Endothelial cell (in vitro differentiated cells): ENCODE data around the gene SERPINB13. TPM values are rescaled to one million over a fixed set of nuclear protein-coding genes. Genes with fewer than 3 reads are reported as not detected.

Source experiments
- DNase-seq: peaks from one replicate; pipeline ENCODE4 v3.0.0; 2021; ENCODE audit warnings: low spot score
- H3K27ac Mint-ChIP-seq: one replicate; pipeline ENCODE4 v1.8.0; 2021; ENCODE audit warnings: mixed read lengths, inconsistent platforms; ENCODE audit not compliant: unreplicated experiment
- H3K27me3 Mint-ChIP-seq: one replicate; pipeline ENCODE4 v1.8.0; 2021; ENCODE audit warnings: mild to moderate bottlenecking, moderate library complexity, mixed read lengths, inconsistent platforms; ENCODE audit not compliant: unreplicated experiment
- H3K36me3 Mint-ChIP-seq: one replicate; pipeline ENCODE4 v1.8.0; 2021; ENCODE audit warnings: mild to moderate bottlenecking, low read depth, mixed read lengths, inconsistent platforms; ENCODE audit not compliant: unreplicated experiment
- H3K4me1 Mint-ChIP-seq: one replicate; pipeline ENCODE4 v1.8.0; 2021; ENCODE audit warnings: mild to moderate bottlenecking, mixed read lengths, inconsistent platforms; ENCODE audit not compliant: unreplicated experiment
- H3K4me3 Mint-ChIP-seq: one replicate; pipeline ENCODE4 v1.8.0; 2021; ENCODE audit warnings: mild to moderate bottlenecking, mixed read lengths, inconsistent platforms; ENCODE audit not compliant: unreplicated experiment
- H3K9me3 Mint-ChIP-seq: one replicate; pipeline ENCODE4 v1.8.0; 2021; ENCODE audit warnings: mixed read lengths, inconsistent platforms; ENCODE audit not compliant: unreplicated experiment
- total RNA-seq: library from RNA; stranded (reverse); fragmentation: NEBNext Ultra II Directional; extraction: Animal tissue kit (Norgen Biotek cat#: 25700); gene quantifications from one replicate; pipeline ENCODE4 v1.2.1, GENCODE V29; 2021; ENCODE audit not compliant: unreplicated experiment
- TF ChIP-seq, protein P1 (sequence below): fragments of 200-600 bp; sonication (generic); IDR thresholded peaks from one replicate; pipeline ENCODE4 v1.5.0; 2021; ENCODE audit warnings: antibody characterized with exemption; ENCODE audit not compliant: unreplicated experiment

The SERPINB13 gene
- total RNA-seq, 1 donor from 2014 or later, result not detected

DNA sequence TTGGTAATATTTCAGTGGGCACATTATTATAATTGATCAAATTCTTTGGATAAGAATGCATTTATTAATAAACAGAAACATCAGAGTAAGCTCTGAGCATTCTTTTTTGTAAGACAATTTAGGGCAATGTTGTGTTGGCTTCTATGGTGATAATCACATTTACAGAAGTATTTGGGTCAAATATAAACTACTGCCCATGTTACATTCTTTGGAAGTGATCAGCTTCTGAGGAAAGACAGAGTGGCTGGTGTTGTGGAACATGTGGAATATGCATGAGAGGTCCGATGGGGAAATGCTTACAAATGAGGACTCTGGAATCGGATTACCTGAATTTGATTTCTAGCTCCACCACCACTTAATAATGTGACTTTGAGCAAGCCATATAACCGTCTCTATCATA is 19.4 kb downstream of the SERPINB13 start:
- no peak for DNase-seq
- Mint-ChIP-seq H3K36me3 (no peaks in the 10 kb centered on the region), H3K4me1 (no peaks in the 10 kb centered on the region), H3K4me3 (no peak overlapping the region), H3K27ac (no peak overlapping the region), H3K27me3 (peaks cover 4% of the 10 kb centered on the region), H3K9me3 (no peaks in the 10 kb centered on the region)
- TF ChIP-seq, protein P1, sequence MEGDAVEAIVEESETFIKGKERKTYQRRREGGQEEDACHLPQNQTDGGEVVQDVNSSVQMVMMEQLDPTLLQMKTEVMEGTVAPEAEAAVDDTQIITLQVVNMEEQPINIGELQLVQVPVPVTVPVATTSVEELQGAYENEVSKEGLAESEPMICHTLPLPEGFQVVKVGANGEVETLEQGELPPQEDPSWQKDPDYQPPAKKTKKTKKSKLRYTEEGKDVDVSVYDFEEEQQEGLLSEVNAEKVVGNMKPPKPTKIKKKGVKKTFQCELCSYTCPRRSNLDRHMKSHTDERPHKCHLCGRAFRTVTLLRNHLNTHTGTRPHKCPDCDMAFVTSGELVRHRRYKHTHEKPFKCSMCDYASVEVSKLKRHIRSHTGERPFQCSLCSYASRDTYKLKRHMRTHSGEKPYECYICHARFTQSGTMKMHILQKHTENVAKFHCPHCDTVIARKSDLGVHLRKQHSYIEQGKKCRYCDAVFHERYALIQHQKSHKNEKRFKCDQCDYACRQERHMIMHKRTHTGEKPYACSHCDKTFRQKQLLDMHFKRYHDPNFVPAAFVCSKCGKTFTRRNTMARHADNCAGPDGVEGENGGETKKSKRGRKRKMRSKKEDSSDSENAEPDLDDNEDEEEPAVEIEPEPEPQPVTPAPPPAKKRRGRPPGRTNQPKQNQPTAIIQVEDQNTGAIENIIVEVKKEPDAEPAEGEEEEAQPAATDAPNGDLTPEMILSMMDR, result no peak

DNA sequence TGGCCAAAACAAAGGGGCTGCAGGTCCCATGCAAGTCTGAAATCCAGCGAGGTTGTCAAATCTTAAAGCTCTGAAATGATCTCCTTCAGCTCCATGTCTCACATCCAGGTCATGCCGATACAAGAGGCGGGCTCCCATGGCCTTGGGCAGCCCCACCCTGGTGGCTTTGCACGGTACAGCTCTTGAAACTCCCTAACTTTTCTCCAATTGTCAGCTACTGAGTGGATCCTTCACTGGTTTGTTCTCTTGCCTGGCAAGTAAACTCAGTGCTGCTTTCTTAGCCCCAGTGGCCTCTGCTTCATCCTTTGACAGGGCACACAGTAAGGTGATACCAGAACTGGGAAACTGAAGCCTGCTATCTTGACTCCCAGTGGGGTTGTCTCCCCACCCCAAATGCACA is 26.3 kb downstream of the SERPINB13 start:
- no peak for DNase-seq
- no peaks in the 10 kb centered on the region for H3K9me3 Mint-ChIP-seq
- no peaks in the 10 kb centered on the region for H3K27me3 Mint-ChIP-seq
- no peaks in the 10 kb centered on the region for H3K36me3 Mint-ChIP-seq
- no peak overlapping the region for H3K4me3 Mint-ChIP-seq
- H3K4me1 Mint-ChIP-seq, result no peaks in the 10 kb centered on the region
- no peak overlapping the region for H3K27ac Mint-ChIP-seq
- TF ChIP-seq, protein P1, result no peak

DNA sequence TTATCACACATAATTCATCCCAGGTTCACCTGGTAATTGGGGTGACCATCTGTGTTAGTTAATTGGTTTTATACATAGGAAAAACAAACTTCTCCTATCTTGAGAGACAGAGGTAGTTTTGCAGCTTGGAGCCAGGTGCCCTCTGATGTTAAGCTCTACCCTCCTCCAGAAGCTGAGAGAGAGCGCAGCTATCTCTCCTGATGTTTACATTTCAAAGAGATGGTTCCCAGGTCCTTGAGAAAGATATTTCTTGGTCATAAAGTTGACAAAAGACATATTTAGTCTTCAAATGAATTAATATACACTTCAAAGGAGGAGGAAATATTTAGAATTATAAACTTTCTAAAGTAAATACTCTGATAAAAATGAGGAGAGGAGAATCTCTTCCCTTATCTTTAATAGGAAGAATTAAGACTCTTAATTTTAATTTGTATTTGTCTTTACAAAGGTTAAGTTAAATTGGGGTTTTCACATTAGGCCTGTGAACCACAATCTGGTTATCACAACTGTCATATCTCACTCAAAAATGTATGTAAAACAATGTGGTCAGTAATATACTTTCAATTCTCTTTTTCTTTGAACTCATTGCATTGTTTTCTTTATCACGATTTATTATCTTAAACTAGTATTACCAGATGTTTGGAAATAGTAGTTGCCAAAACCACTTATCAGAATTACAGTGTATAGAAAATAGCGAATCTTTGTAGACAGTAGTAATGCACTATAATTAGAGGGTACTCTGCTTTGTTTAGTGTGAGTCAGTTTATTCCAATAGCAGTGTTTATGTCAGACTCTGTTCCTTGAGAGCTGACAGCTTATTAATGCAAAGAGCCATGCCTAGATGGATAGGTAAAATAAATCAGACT is 30.1 kb downstream of the SERPINB13 start:
- H3K4me1 Mint-ChIP-seq, result no peaks in the 10 kb centered on the region
- H3K27ac Mint-ChIP-seq, result no peak overlapping the region
- DNase-seq, result no peak
- no peaks in the 10 kb centered on the region for H3K9me3 Mint-ChIP-seq
- TF ChIP-seq, protein P1, result no peak
- H3K27me3 Mint-ChIP-seq, result no peaks in the 10 kb centered on the region
- H3K36me3 Mint-ChIP-seq, result no peaks in the 10 kb centered on the region
- no peak overlapping the region for H3K4me3 Mint-ChIP-seq

DNA sequence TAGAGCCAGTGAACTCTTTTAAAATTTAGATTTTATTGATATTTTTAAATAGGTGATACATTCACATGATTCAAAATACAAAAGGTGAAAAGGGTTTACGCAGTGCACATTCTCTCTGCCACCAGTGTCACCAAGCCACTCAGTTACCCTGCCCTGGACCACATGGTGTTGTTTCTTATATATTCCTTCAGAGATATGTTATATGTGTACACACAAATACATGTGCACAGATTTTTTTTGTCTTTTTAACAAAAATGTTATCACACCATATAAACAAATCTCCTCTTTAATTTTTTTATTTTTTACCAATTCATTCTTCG is 30.7 kb downstream of the SERPINB13 start:
- no peaks in the 10 kb centered on the region for H3K4me1 Mint-ChIP-seq
- H3K27me3 Mint-ChIP-seq, result no peaks in the 10 kb centered on the region
- no peaks in the 10 kb centered on the region for H3K36me3 Mint-ChIP-seq
- TF ChIP-seq, protein P1, result no peak
- H3K4me3 Mint-ChIP-seq, result no peak overlapping the region
- DNase-seq, result no peak
- H3K27ac Mint-ChIP-seq, result no peak overlapping the region
- H3K9me3 Mint-ChIP-seq, result no peaks in the 10 kb centered on the region

DNA sequence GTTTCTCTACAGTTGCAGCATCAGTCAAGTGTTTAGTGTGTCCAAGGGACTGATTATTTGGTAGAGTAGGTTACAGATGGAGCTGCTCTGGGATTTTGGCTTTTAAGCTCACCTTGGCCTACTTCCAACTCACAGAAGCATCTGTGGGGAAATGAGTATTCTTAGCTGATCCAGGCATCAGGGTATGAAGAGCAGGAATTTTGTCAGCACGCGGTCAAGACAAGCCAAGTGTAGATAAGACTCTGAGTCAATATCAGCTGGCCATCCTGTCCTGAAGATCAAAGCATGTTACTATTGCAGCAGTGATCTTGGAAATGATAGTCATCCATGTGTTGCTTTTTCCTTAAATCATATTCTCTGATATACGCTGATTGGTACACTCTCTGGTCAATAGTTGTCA is 32.5 kb downstream of the SERPINB13 start:
- no peak for DNase-seq
- no peaks in the 10 kb centered on the region for H3K4me1 Mint-ChIP-seq
- TF ChIP-seq, protein P1, result no peak
- no peak overlapping the region for H3K27ac Mint-ChIP-seq
- no peaks in the 10 kb centered on the region for H3K27me3 Mint-ChIP-seq
- H3K36me3 Mint-ChIP-seq, result peaks cover 6% of the 10 kb centered on the region
- peaks cover 6% of the 10 kb centered on the region for H3K9me3 Mint-ChIP-seq
- H3K4me3 Mint-ChIP-seq, result no peak overlapping the region
